GM21737 (cell line): ENCODE data around the gene ACKR4.
"Not testable (repeated sequence)": the region's sequence is repeated elsewhere in the genome, so short reads cannot be mapped to it uniquely, and the experiment has no call there.

Source experiments
- ATAC-seq: cut with Tn5 transposase; IDR thresholded peaks from one replicate; pipeline ENCODE4 v1.9.1; 2021; ENCODE audit warnings: mild to moderate bottlenecking, moderate library complexity; ENCODE audit not compliant: unreplicated experiment

Gene ACKR4

DNA sequence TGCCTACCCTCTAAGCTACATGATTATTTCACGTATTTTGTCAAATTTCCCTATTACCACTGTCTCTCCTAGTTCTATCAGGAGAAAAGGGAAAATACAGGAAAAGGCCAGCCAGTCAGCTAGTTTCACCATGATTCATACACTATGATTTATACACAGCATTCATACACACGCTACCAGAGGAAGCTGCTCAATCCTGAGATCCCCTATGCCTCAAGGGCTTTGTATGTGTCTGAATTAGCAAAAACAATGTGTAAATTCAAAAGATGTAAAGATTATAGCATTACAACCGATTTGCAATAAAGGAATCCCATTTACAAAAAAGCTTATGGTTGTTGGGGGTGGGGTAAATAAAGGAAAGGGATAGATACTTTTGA lies 3.1 kb upstream of the ACKR4 start:
- no peak for ATAC-seq

DNA sequence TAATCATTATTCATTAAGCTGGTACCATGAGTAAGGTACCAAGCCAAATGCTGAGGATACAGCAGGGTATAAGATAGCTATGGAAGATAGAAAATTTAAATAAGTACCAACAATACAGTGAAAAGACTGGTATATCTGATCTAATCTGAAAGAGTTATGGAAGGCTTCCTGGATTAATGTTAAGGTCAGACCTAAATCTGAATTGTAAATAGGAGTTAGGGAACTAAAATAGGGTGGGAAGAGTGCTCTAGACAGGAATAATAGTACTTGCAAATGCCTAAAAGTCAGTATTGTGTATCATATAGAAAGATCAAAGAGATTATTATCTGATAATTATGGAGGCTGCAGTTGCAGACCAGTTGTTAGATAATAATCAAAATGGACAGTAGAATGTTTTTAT lies 2.6 kb upstream of the ACKR4 start:
- no peak for ATAC-seq

DNA sequence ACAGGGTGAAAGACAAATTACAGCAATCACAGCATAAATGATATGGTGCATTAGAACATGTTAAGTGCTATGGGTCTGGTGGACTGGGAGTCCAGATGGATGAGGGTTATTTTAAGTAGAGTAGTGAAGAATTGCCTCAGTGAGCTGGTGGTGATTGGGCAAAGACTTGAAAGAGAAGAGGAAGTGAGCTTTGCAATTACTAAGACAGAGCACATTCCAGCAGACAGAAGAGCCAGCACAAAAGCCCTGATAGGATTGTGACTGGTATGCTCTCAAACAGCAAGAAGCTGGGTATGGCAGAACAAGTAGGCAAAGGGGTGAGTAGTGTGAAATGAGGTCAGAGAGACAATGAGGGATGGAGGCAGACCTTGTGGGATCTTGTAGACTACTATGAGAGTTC lies 2.1 kb upstream of the ACKR4 start:
- ATAC-seq, result no peak

DNA sequence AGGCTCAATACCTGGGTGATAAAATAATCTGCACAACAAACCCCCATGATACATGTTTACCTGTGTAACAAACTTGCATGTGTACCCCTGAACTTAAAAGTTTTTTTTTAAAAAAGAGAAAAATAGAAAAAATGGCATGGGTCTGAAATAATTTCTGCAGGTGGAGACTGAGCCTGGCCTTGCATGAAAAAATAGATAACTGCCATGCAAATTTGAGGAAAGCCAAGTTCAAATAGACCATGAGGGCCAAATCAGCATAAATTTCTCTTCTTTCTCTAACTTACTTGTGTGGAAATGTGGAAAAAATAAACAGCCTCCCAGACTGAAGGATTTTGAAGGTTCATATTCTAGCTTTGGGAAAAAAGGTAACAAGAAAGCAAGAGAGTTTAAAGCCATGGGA lies 744 bp upstream of the ACKR4 start:
- ATAC-seq, result no peak

DNA sequence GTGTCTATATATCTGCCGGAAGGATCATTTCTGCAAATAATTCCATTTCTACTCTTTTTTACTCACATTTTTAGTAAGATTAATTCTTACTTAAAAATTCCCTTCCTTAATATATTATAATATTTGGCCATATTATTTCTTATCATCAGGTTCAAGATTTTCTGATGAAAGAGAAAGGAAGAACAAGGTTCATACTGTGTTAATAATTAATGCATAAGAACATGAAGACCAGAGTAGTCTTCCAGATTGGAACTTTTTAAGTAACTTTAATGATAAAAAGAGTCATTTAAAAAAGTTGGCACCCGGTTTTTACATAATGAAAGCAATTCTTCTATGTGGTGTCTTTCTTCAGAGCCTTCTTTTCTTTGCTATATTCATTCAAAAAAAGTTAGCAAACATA lies 590 bp downstream of the ACKR4 start:
- ATAC-seq, result no peak

DNA sequence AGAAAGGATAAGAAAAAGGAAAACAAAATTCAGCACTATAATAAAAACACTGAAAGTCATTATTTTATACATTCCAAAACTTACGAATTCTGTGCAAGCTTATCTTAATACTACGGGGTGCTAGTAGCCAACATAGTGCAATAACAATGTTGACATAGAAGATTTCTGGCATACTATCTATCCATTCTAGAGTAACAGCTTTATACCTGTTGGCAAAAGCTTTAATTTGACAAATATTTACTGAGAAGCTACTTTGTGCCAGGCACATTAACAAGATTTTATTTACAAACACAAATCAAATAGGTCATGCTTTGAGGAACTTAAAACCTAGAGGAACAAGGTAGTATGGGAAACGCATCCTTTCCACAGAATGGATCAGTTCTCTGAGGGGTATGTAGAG lies 1.1 kb downstream of the ACKR4 start:
- no peak for ATAC-seq

DNA sequence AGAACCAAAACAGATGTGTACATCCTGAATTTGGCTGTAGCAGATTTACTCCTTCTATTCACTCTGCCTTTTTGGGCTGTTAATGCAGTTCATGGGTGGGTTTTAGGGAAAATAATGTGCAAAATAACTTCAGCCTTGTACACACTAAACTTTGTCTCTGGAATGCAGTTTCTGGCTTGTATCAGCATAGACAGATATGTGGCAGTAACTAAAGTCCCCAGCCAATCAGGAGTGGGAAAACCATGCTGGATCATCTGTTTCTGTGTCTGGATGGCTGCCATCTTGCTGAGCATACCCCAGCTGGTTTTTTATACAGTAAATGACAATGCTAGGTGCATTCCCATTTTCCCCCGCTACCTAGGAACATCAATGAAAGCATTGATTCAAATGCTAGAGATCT lies 3.5 kb downstream of the ACKR4 start:
- ATAC-seq, result not testable (repeated sequence)

DNA sequence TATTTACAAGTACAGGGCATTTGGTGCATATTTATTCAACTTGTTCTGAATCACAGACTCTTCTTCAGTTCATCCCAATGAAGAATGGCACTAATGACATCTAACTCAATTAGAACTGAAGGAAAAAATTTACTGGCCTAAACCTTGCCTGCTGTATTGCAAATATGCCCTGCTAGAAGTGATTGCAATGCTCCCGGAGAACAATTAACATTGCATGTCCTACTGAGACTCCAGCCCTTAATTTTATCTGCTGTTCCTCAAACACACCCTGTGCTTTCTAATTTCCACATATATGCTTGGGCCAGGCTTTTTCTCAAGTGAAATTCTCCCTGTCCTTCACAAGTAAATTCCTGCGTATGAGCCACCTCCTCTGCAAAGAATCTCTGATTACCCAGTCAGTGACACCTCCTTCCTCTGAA lies 8.3 kb downstream of the ACKR4 start:
- ATAC-seq, result no peak

DNA sequence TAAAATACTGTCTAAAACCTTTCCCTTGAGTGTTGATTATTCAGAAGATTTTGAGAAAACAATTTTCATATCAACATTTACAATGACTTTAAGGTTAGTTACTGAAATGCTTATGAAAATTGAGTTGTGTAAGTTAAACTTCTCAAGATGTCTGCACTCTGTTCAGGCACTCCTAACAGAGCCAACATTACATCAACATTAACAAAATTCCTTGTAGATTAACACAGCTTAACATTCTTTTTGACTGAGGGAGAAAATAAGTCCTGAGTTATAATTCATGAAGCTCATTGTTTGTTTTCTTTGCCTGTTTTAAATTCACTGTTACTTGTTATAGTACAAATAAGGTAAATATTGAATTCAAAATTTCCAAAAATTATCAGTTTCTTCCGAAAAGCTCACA lies 9.0 kb downstream of the ACKR4 start:
- ATAC-seq, result no peak

DNA sequence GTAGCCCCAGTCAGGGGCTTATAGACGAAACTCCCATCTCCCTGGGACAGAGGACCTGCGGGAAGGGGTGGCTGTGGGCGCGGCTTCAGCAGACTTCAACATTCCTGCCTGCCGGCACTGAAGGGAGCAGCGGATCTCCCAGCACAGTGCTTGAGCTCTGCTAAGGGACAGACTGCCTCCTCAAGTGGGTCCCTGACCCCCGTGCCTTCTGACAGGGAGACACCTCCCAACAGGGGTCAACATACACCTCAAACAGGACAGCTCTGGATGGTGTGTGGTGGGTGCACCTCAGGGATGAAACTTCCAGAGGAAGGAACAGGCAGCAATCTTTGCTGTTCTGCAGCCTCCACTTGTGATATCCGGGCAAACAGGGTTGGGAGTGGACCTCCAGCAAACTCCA lies 9.6 kb downstream of the ACKR4 start:
- ATAC-seq, result not testable (repeated sequence)

DNA sequence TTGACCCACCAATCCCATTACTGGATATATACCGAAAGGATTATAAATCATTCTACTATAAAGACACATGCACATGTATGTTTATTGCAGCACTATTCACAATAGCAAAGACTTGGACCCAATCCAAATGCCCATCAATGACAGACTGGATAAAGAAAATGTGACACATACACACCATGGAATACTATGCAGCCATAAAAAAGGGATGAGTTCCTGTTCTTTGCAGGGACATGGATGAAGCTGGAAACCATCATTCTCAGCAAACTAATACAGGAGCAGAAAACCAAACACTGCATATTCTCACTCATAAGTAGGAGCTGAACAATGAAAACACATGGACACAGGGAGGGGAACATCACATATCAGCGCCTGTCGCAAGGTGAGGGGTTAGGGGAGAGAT lies 18.2 kb downstream of the ACKR4 start:
- not testable (repeated sequence) for ATAC-seq

DNA sequence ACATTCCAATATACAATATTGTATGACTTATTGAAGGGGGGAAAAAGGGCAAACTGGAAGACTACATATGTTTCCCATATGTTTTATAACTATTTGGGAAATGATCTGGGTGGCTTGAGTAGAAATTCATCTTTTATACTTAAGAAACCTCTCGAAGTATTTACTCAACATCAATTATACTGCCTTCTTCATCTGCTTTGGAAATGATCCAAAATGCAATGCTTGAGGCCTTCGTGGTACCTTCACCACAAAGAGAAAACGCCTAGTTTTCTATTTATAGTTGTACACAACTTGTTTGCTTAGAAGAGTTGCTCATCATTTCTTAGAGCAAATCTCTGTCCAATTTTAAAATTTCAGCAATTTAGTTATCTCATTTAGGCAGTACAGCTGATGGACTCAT lies 18.8 kb downstream of the ACKR4 start:
- no peak for ATAC-seq

DNA sequence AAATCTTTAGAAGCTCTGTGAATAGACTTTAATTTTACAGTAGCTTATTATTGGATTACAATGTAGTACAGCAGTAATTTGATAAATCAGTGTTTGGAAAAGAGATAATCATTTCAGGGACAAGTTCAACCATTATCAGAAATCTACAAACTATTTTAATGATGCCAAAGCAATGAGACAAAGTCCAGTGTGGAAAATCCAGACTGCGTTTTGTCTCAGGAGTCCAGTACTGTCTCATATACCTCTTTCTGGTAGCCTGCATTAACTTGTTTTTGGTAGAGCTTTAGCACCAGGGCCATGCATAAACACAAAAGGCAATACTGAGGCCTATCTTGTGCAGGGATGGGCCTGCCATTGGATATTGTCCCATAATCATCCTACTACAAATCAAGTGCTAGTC lies 19.7 kb downstream of the ACKR4 start:
- ATAC-seq, result no peak

DNA sequence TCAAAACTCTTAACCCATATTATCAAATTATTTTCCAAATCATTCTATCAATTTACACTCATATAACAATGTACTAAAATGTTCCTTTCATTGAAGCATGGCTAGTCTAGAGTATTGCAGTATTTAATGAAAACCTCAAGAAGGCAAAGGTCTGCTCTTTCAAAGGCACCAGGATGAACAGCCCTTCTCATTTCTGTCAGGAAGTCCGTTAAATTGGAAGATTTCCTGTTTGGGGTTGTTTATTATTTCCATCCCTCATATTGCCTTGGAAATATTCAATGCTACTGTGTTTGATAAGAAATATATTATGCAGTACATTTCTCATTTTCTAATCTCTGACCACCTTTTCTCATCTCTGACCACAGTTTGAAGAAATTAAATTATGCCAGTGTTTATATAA lies 25.1 kb downstream of the ACKR4 start:
- ATAC-seq, result no peak

DNA sequence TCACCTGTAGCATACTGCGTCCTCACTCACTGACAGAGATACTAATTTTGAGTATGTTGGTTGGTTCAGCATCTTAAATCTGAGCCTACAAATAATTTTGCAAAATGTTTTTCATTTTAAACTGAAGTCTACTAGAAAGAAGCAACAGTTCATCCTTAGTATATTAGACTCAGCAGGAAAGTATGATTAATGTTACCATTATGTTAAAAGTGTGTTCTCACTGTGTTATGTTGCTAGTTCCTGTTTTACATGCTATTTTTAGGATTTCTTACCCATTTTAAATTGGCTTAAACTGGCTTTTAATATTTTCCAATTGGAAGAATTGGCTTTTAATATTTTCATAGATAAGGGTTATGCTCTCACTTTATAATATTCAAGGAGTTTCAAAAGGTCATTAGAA lies 25.7 kb downstream of the ACKR4 start:
- ATAC-seq, result no peak

DNA sequence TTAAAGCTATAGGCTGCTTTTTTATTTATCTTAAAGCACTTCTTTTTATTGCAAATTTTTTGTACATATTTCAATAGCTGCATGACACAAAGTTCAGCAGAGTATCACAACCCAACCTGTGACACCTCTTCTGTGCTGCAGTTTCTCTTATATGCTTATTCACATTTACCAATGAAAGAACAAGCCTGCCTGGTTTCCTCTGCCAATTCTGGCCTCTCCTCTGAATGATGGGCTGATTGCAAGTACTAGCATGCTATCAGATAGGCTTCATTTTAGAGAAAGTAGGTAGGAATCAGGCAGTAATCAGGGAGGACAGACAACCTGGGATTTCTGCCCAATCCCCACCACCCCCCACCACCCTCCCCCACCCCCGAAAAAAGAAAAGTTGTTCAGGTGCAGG lies 26.6 kb downstream of the ACKR4 start:
- no peak for ATAC-seq

DNA sequence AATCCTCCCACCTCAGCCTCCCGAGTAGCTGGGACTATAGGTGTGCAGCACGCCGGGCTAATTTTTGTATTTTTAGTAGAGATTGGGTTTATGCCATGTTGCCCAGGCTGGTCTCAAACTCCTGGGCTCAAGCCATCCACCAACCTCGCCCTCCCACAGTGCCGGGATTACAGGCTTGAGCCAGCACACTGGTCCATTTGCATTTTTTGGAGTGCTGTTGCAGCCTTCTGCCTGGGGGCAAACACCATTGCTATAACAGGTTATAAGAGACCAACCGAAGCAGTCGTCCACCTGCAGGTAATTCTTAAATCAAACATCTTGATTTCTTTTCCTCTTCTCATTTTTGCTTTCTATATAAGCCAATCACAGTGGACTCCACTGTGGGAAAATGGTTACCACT lies 27.7 kb downstream of the ACKR4 start:
- no peak for ATAC-seq

DNA sequence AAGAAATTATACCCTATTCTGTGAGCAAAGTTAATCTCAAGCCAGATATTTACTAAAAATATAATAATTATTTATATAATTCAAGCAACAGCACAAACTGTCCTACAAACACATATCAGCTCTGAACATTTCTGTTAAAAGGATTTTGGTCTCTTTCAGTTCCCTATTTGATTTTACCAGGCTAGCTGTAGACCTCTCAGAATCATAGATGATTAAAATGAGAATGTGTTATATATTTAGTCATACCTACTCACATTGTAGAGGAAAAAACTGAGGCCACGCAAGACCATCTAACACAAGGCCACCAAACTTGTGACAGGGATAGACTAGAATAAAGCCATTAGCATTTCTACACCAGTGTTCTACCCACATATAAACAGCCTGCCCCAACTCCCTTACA lies 28.5 kb downstream of the ACKR4 start:
- no peak for ATAC-seq

DNA sequence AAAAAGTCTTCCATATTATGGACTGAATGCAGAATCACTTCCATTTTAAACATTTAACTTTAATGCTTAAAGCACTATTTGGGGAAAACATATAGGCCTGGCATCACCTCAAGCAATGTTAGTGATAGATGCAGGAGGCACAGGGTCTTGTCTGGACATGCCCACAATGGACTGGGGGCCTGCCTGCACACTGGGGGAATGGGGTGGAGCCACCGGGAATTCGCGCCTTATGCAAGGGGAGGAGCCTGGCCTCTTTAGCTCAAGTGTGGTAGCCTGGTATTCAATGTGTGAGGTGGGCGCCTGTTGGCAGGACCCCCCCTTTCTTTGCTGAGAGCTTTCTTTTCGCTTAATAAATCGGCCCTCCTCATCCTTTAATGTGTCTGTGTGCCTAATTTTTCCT lies 29.9 kb downstream of the ACKR4 start:
- no peak for ATAC-seq

DNA sequence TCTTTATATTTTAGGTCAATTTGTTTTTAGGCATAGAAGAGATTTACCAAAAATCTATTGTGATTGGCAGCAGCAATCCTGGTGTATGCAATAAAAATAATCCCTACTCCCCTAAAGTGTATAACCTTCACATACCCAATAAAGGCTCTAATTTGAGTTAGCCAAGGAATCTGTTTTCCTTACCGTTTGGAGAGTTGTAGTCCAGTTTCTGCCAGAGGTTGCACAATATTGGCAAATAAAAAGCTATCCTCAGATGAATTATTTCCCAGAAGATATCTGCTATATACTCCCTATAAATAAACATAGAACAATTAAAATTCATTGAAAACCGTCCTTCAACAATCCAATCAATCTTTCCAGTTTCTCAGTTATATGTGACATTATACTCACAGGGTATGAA lies 31.1 kb downstream of the ACKR4 start:
- no peak for ATAC-seq

DNA sequence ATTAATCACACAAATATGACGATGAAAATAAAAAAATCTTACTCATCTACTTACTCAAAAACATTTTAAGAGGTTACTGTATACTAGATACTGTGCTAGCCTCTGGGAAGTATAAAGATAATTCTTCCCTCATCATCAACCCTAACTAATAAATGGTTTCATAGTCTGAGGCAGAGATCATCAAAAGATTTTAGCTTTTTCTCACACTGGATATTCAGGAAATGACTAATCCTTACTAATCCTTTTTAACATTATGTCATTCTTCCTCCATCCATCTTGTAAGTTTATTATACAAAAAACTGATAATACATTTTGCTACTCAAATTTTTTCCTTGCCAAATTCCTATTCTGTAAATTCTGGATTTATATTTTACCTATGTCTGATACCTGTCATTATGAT lies 32.9 kb downstream of the ACKR4 start:
- no peak for ATAC-seq

DNA sequence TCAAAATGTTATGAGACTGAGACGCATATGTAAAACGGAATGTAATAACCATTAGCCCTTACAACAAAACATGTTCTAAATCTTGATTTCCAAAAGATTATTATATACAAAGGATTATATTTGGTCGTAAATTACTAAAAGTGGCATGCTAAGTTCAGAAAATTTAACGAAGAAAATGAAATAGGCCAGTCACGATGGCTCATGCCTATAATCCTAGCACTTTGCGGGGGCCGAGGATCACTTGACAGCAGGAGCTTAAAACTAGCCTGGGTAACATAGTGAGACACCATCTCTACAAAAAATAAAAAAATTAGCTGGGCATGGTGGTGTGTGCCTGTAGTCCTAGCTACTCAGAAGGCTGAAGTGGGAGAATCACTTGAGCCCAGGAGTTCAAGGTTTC lies 33.5 kb downstream of the ACKR4 start:
- no peak for ATAC-seq

DNA sequence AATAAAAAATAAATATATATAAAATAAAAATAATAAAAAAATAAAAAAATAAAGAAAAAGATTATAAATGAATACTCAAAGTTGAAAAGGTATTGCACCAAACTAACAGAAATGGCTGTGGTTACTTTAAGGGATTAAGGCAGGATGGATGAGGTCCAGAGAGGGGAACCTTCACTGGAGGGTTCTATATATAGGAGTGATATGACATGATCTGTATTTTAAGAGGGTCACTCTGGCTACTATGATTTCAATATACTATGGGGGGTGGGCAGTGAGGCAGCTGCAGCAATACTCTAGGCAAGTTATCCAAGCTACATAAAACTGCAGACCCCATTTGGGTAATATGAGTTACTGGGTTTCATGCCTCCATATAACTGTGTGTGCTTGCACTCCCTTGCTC lies 38.0 kb downstream of the ACKR4 start:
- ATAC-seq, result no peak

DNA sequence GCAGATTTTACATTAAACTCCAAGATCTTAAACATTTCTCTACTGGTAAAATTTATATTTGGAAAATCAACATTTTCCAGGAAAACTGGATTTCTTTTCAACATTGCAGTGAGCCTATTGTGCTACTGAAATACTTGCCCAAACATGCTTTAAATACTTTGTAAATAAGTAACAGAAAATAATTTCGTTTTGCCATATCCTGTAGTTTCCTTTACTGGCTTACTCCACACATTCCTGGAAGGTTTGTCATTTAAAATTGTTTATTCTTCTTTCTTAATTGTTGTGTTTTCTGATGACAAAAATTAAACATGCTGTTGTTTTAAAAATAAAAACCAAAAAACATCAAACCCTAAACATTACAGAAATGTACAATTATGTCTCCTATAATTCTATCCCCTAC lies 40.5 kb downstream of the ACKR4 start:
- no peak for ATAC-seq
